A204.1 (cell line): ENCODE results near the gene CNTN4.

Source experiments
- FAIRE-seq: peaks from 2 replicates; lab custom pipeline; 2012; peaks lifted over from hg19 to GRCh38; lab: Jason Lieb, UNC

The CNTN4 gene

DNA sequence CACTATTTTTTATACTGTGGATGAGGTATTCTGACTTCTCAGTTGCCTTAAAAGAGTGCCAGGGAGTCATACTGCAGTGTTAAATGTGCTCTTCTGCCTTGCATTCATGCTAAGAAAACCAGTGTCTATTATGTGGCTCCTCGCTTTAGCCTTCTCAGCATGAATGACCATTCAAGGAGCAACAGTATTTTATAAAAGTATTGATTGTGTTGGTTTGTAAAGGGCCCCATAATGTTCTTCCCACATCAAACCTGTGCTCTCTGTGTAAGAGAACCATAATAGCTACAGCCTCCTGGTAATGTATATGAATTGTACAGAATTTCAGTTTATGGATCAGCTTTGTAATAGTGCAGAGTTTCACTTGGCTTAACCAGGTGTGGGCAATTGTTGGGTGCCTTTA lies 316.4 kb downstream of the CNTN4 start:
- no peak for FAIRE-seq

DNA sequence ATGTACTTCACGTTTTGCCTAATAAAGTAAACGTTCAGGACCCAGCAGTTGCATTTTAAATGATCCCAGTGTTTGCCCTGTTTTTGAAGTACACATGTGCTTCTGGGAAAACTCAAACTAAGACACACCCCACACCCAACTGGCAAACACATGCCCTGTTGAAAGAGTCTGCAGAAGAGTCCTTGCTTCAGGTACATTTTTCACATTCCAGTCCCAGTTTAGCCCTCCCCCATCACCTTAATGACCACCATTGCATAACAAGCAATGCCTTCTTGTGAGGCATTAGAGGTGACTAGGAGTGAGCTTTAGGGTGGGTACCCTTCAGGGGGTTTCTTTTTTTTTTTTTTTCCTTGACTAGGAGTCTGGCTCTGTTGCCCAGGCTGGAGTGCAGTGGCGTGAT lies 322.3 kb downstream of the CNTN4 start:
- no peak for FAIRE-seq

DNA sequence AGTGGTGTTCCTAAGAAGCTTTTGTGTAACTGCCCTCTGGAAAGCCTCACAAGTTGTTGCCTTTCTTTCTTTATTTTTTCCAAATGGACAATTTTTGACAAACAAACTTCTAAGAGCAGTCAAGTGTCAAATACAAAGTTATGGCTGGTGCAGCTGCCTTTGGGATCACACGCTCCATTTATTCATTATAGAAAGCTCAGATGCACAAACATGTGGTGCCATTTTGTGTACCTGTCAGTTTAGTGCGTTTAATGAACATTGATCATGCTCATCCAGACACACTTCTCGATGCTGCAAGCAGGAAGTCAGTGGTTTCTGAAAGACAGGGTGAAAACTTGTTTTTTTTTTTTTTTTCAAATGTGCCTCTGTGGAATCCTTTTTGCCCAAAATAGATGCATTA lies 324.5 kb downstream of the CNTN4 start:
- no peak for FAIRE-seq

DNA sequence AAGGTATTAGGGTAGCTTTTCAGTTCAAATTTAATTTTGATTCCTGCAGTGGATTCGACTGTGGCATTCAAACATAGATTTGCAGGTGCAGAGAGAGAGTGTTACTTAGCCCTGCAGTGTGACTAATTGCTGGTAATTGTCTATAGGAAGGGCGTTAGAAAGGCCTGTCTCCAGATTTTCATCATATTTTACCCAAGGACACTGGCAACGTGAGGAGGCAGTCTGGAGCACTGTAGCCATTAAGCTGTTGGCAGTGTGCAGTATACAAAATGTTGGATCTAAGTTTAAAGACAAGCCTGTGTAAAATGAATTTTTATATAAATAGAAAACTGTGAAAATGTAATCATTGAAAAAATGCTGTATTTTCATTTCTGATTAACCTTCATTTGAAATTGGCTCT lies 342.9 kb downstream of the CNTN4 start:
- no peak for FAIRE-seq

DNA sequence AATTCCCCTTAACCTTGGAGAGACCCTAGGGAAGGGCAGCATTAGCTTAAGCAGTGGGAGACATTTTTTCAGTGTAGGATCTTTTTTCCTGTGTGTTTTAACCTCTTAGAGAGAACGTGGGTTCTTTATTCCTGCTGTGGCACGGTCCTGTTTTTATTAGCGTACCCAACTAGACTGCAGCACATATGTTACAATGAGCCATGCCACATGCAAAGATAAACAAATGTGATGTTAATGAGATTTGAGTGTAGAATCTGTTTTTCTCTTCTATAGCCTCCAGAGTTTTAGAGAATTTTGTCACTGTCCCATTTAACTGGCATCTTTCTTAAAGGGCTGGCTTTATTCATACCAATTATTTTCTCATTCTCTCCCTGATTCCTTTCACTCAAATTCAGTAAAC lies 347.5 kb downstream of the CNTN4 start:
- no peak for FAIRE-seq

DNA sequence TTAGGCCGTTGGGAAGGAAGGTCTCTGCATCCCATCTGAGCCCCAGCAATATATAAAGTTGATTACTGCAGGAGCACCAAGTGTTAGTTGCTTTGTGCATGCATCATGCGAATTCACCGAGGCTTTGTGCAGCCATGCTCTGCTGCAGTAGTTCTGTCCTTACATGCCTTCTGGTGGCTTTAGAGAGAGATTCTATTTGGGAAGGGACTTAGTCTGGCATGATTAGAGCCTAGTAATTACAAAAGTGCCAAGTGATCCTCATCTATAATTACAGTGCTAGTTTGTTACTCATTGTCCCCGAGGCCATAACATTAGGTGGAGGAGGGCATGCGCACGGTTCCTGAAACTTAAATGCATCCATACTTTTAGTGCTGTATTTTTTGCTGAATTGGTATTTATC lies 353.6 kb downstream of the CNTN4 start:
- FAIRE-seq = no peak

DNA sequence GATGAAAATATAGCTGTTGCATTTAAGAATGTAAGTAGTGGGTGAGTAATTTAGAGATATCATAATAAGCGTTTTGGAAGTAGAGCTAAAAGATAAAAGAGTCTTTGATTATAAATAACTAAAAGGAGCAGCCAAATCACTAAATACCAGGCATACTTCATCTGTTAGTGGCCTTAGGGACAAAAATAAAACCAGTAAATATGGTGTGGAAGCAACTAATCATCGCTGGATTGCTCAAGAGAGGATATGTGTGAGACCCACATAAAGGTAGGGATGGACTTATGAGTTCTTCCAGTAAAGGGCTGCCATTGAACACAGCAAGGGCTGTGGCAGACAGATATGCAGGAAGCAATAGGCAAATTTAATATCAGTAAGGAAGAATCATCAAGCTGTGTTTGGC lies 356.2 kb downstream of the CNTN4 start:
- FAIRE-seq = no peak

DNA sequence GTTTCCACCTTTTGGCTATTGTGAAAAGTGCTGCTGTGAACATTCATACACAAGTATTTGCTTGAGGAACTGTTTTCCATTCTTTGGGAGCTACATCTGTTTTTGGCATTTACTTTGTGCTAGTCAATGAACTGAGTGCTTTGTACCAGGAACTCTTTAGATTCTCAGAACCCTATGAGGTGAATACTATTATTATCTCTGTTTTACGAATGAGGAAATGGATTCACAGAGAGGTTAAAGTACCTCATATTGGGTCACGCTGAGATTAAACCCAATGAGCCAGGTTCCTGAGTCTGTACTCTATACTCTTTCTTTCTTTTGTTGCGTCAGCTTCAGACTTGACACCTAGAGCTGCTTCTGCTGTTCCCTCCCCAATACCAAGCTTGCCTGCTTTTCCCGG lies 358.1 kb downstream of the CNTN4 start:
- FAIRE-seq = no peak

DNA sequence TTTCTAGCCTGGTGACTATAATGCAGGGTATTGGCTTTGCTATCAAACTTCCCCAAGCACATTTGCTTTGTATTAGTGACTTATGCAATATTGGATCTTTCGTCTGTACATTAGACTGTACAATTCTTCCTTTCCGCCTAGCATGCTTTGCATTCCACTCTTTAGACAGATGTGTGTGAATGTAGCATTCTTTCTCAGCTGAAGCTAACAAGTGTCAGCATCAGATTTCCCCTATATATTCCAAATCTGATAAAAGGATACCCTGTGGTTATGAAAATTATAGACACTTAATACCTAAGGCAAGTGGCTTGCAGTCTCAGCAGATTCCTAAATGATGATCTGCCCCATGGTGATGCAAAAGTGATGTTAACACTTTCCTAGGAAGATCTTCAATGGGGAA lies 360.1 kb downstream of the CNTN4 start:
- FAIRE-seq = no peak

DNA sequence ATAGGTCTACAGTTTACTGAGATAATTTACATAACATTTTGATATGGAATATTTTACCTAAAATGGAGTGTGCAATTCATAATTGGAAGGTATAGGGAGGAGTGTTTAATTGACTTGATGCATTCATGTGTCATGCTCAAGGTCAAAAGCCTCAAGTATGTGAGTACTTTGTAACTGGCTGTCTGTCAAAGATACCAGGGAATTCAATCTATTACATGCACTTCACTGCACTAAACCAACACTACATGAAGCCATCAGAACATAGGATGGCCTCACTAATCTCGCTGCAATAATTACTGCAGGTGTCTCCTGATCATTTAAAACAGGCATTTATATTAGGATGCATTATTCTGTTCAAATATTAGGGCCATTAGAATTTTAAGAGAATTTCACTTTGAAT lies 367.2 kb downstream of the CNTN4 start:
- no peak for FAIRE-seq

DNA sequence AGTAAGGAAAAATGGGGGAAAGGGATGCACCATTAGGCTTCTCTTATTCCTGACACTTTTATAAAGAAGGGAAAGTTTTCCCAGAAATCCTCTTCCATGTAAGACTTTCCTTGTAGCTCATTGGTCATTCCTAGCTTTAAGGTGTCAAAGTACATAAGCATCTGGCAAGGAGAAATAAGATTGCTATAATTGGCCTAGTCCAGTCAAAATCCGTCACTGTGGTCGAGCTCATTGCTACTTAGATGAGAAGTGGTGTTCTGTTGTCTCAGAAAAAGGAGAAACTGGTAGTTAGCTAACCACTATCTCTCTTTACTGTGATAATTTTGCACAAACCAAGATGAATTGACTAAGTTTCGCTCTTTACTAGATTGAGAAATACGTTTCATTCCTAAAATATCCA lies 370.1 kb downstream of the CNTN4 start:
- FAIRE-seq = no peak

DNA sequence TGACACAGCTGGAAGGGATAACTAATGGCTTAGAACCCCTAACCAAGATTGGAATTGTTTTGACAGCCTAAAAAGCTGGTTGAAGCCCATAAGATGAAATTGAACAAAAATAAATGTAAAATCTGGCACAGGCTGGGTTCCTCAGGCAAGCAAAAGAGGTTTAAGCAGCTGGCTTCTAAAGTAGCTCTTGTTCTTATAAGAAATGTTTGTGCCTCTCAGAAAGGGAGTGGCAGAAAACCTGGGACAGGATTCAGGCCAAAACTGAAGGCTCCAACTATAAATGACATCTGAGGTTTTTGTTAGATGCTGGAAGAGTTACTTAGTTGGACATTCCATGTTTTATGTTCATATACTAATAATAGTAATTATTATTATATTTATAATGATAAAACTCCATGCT lies 378.3 kb downstream of the CNTN4 start:
- FAIRE-seq = no peak

DNA sequence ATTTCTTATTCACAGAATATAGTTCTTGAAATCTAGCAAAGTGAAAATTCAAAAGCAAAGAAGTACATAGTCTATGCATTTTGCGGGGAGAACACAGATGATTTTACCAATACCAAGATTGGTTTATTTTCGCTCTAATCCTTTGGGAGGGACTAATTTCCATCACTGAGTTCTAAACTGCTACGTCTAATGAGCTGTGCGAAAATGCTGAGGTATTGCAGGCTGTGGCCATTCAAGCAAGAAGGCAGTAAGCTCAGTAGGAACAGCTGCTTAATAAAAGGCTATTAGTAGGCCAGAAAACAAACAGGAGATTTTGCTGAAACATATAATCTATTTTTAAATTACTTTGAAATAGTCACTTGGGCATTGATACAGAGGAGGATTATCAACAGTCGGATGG lies 379.0 kb downstream of the CNTN4 start:
- FAIRE-seq = no peak

DNA sequence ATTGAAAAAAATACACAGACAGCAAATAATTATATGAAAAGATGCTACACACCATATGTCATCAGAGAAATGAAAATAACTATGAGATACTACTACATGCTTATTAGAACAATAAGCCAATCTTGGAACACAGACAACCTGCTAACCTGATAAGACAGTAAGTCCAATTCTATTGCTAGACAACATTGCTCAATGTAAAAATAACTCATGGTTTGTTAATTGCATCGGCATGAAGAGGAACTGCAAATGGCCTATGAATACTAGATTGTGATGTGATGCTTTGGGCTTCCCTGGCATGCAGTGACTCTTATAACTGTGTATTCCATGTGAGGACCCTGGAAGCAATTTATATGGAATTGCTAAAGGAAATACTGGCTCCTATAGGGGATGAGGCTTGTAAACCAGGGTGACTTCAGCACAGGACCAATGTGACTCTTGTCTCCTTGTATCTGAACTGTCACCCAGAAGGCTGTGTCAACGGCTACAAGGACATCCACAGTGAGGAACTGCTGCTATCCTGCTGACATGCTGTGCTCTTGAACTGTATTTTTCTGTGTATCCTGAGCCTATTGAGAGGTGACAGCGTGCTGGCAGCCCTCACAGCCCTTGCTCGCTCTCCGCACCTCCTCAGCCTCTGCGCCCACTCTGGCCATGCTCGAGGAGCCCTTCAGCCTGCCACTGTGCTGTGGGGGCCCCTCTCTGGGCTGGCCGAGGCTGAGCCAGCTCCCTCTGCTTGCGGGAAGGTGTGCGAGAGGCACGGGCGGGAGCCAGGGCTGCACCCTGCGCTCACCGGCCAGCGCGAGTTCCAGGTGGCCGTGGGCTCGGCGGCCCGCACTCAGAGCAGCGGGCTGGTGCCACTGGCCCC lies 385.7 kb downstream of the CNTN4 start:
- no peak for FAIRE-seq

DNA sequence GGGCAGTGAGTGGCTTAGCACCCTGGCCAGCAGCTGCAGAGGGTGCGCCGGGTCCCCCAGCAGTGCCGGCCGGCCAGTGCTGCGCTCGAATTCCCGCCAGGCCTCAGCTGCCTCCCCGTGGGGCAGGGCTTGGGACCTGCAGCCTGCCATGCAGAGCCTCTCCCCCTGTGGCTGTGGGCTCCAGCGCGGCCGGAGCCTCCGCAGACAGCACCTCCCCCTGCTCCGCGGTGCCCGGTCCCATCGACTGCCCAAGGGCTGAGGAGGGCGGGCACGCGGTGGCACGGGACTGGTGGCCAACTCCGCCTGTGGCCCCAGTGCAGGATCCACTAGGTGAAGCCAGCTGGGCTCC lies 386.3 kb downstream of the CNTN4 start:
- FAIRE-seq = no peak

DNA sequence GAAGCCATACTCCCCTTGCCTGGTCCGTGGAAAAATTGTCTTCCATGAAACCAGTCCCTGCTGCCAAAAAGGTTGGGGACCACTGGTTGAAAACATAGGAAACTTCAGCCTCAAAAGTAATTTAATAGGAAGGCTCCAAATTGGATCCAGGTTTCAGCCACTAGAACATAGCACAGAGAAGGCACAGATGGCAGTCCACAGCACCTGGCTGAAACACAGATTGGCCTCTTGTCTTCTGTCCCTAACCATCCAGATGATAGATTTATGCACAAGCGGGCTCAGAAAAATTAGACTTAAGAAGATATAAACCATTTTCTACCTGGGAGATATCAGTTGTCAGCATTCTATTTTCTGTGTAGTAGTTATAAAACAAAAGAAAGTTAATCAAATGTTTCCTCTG lies 397.1 kb downstream of the CNTN4 start:
- no peak for FAIRE-seq

DNA sequence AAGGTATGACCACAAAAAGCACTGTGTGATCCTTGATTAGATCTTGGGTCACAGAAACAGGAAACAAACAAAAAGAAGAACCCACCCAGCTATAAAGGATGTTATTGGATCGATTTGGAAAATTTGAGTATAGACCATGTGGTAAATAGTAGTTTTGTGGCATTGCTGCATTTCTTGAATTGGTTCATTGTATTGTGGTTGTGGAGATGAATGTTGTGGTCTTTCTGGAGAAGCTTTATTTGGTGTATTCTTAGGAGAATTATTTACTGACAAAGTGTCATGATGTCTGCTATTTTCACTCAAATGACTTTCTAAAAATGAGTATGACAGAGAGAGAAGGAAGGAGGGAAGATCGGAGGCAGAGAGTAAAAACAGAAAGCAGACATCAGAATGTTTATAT lies 406.2 kb downstream of the CNTN4 start:
- no peak for FAIRE-seq

DNA sequence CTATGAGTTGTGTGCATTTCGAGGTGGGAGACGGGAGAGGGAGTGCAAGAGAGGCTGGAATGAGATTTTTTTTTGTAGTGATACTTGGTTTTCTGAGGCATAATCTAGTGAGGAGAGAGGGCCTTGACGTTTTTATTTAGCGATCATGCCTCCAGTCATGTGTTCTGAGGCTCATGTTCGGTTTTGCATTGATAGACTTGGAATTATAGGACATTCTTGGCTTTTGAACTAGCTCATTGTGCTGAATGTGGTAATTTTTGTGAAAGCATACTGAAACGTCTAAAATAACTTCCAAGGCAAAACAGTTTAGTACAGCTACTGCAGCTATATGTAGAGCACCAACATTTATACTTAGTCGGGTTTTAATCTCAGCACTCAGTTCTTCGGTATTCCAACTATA lies 408.1 kb downstream of the CNTN4 start:
- no peak for FAIRE-seq

DNA sequence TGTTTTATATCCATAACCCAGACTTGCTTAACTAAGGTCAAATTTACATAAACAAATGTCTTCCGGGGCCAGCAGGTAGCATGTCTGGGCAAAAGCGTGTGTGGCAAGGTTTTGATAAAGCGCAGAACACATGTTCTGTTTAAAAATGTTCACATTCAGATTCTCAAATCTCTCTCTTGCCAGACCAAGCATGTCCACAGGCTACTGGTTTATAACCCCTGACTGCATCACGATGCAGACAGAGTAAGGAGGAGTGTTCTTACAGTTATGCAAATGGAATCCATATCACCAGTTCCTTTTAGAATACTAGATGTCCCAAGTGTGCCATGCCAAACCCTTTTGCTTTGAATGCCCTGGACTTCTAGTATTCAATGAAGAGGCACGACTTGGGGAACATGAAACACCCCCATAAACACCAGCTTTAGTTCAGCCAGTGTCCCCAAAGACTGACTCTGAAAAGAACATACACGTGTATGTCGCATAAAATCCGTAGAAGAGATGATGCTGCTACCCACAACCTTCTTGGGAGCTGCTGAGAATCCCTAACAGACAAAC lies 412.0 kb downstream of the CNTN4 start:
- FAIRE-seq = no peak

DNA sequence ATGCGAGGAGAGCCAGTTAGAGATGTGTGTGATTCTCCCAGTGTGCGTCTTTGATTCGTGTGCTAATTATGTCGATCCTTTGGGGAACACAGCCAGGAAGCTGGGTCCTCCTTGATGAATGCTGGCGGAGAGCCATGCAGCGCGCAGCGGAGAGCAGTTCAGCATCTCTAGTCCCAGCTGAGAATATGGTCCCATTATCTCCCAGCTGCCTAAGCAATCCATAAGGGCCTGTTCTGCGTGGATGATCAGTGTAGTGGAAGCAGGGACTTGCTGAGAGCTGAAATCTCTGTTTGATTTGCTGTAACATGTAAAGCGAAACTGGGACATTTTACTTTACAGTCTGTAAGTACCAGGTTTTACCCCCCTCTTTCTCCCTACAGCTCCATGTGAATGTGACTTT lies 412.7 kb downstream of the CNTN4 start:
- no peak for FAIRE-seq

DNA sequence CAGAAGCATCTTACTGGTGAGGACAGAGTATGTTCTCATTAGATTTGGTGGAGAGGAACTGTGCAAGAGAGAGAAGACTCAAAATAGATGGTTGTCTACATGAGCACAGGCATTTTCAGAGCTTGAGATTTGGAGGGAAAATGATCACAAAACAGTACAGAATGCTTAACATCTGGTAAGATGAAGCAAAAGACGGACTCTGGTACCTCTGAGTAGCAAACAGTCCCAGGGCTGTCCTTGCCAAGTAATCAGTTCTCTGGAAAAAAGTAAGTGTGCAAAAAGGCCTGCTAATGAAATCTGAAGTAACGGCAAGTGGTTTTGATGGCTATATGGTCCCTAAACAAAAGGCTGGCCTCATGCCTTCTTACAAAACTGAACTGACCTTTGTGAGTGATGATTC lies 414.2 kb downstream of the CNTN4 start:
- FAIRE-seq = no peak

DNA sequence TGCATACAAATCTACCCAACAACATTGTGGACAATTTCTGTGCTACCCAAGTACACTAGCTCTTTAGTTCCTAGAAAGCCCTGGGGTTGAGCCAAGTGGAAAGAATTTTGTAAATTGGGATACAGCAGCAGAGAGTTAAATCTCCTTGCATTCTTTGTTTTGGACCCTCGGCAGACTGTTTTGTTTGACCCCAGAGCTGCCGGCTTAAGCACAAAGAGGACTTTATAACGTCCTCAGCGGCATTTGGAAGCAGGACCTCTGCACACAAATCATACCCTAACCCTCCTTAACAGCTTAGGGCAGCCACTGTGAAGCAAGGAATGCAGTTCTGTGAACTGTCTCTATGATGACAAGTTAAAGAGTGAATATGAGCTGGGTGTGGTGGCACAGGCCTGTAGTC lies 415.3 kb downstream of the CNTN4 start:
- no peak for FAIRE-seq

DNA sequence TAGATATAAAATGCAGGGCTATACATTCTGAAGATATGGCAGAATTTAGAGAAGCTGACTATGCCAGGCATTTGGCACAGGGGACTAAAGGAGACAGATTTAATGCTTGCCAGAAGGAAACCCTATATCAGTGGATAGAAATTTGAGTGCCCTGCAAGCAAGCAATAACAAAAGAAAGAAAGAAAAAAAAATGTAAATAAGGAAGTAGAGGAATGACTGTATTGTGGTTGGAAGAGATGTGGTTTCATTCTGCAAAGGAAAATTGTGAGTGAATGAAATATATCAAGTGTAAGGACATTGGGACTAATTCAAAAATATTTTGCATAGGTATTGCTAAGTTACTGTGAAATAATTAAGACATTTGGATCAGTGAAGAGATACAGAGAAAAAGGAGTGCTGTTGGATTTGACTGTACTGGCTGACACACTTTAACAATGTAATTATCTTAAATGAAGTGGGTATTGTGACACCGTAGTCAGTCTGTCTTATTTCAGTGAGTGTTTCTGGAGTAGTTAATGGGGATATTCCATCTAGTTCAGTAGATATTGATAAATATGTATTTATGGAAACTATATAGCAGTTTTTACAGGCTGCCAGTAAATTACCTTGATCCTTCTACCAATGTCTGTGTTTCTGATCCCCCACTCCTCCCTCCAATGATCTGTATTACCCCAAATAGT lies 418.2 kb downstream of the CNTN4 start:
- no peak for FAIRE-seq
